ENCODE results near the gene CCR1.
A peak's percentile ranks its signal among the peaks of the same experiment; 100 is the strongest.

The CCR1 gene

DNA sequence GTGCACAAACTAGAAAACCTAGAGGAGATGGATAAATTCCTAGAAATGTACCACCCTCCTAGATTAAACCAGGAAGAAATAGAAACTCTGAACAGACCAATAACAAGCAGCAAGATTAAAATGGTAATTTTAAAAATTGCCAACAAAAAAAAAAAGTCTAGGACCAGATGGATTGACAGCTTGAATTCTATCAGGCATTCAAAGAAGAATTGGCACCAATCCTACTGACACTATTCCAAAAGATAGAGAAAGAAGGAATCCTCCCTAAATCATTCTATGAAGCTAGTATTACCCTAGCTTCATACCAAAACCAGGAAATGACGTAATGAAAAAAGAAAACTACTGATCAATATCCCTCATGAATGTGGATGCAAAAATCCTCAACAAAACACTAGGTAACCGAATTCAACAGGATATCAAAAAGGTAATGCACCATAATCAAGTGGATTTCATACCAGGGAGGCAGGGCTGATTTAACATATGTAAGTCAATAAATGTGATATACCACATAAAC is 10.1 kb upstream of the CCR1 start:
- H2BK12ac ChIP-seq (ENCODE audit: low read length) = no peak overlapping the region
- H3K4me1 ChIP-seq (ENCODE audit: control insufficient read depth in 1 of 2, insufficient read depth in 2 of 2, low read length in 2 of 2) = no peaks in the 10 kb centered on the region
- no peaks in the 10 kb centered on the region for H3K36me3 ChIP-seq (ENCODE audit: control insufficient read depth in 1 of 2, insufficient read depth in 2 of 2, low read length in 2 of 2)
- no CpG with 5 or more reads among the region's 2 CpGs for WGBS (ENCODE audit: extremely low coverage, insufficient coverage, insufficient read length)
- H3K14ac ChIP-seq (ENCODE audit: low read length) = no peak overlapping the region
- no peak overlapping the region for H3K18ac ChIP-seq (ENCODE audit: low read length)
- no peaks in the 10 kb centered on the region for H3K79me2 ChIP-seq (ENCODE audit: control insufficient read depth, insufficient read depth, low read length, poor library complexity)
- H4K12ac ChIP-seq (ENCODE audit: low read depth, low read length) = no peak overlapping the region
- H3K27me3 ChIP-seq (ENCODE audit: insufficient read depth, low read length) = no peaks in the 10 kb centered on the region
- no peak overlapping the region for H2BK120ac ChIP-seq (ENCODE audit: insufficient read depth, low read length, poor library complexity)
- no peak overlapping the region for H3K23ac ChIP-seq (ENCODE audit: low read length)
- H2BK5ac ChIP-seq (ENCODE audit: low read depth, low read length, poor library complexity) = no peak overlapping the region
- no peak overlapping the region for H3K4me3 ChIP-seq (ENCODE audit: low read depth, low read length)
- DNase-seq = no peak
- H3K27ac ChIP-seq (ENCODE audit: low read depth, low read length) = no peak overlapping the region
- H3K79me1 ChIP-seq (ENCODE audit: low read length) = no peaks in the 10 kb centered on the region
- H2AK5ac ChIP-seq (ENCODE audit: low read length) = no peak overlapping the region
- H3K4ac ChIP-seq (ENCODE audit: low read depth, low read length) = no peak overlapping the region
- no peak overlapping the region for H3K4me2 ChIP-seq (ENCODE audit: low read length)
- no peak overlapping the region for H3K9ac ChIP-seq (ENCODE audit: low read length)
- H4K91ac ChIP-seq (ENCODE audit: low read depth, low read length) = no peak overlapping the region
- no peak overlapping the region for H2AFZ ChIP-seq (ENCODE audit: insufficient read depth, low read length, poor library complexity)
- H3K9me3 ChIP-seq (ENCODE audit: insufficient read depth, low read depth, low read length) = peaks cover 1% of the 10 kb centered on the region
- H4K8ac ChIP-seq (ENCODE audit: low read depth, low read length) = no peak overlapping the region

DNA sequence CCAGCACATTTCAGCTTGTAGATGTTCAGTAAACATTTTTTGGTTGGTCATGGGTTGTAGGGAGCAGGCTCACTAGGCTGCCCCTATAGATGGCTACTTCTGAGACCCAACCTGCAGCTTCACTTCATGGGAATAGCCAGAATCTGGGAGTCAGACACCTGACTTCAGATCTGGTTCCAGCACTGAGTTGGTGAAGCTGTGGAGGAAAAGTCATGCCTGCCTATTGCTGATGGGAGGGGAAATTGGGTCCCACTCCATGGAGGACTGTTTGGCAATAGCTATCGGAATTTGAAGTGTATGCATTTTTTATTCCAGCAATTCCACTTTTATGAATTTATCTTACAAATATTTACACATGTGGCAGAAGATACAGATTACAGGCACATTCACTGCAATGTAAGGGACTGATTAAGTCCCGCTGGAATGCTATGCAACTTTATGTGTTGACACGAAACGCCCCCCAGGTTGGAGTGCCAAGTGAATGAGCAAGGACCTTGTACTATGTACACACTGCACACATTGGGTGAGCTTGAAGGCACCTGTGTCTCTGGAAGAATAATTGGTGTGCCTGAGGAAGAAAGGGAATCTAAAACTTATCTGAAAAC is 7.8 kb upstream of the CCR1 start:
- no peak overlapping the region for H2AFZ ChIP-seq (ENCODE audit: insufficient read depth, low read length, poor library complexity)
- H3K18ac ChIP-seq (ENCODE audit: low read length) = no peak overlapping the region
- H3K79me2 ChIP-seq (ENCODE audit: control insufficient read depth, insufficient read depth, low read length, poor library complexity) = no peaks in the 10 kb centered on the region
- H3K4me3 ChIP-seq (ENCODE audit: low read depth, low read length) = no peak overlapping the region
- H3K4me2 ChIP-seq (ENCODE audit: low read length) = no peak overlapping the region
- H4K91ac ChIP-seq (ENCODE audit: low read depth, low read length) = no peak overlapping the region
- H2BK5ac ChIP-seq (ENCODE audit: low read depth, low read length, poor library complexity) = no peak overlapping the region
- H2AK5ac ChIP-seq (ENCODE audit: low read length) = no peak overlapping the region
- no peak overlapping the region for H3K14ac ChIP-seq (ENCODE audit: low read length)
- H3K27ac ChIP-seq (ENCODE audit: low read depth, low read length) = no peak overlapping the region
- no peaks in the 10 kb centered on the region for H3K27me3 ChIP-seq (ENCODE audit: insufficient read depth, low read length)
- H2BK12ac ChIP-seq (ENCODE audit: low read length) = no peak overlapping the region
- H3K79me1 ChIP-seq (ENCODE audit: low read length) = no peaks in the 10 kb centered on the region
- no peak overlapping the region for H3K9ac ChIP-seq (ENCODE audit: low read length)
- no peaks in the 10 kb centered on the region for H3K4me1 ChIP-seq (ENCODE audit: control insufficient read depth in 1 of 2, insufficient read depth in 2 of 2, low read length in 2 of 2)
- DNase-seq = peak; percentile 74 to 75
- no peak overlapping the region for H3K23ac ChIP-seq (ENCODE audit: low read length)
- H4K12ac ChIP-seq (ENCODE audit: low read depth, low read length) = no peak overlapping the region
- H2BK120ac ChIP-seq (ENCODE audit: insufficient read depth, low read length, poor library complexity) = no peak overlapping the region
- H3K4ac ChIP-seq (ENCODE audit: low read depth, low read length) = no peak overlapping the region
- H3K36me3 ChIP-seq (ENCODE audit: control insufficient read depth in 1 of 2, insufficient read depth in 2 of 2, low read length in 2 of 2) = no peaks in the 10 kb centered on the region
- H3K9me3 ChIP-seq (ENCODE audit: insufficient read depth, low read depth, low read length) = no peaks in the 10 kb centered on the region
- no peak overlapping the region for H4K8ac ChIP-seq (ENCODE audit: low read depth, low read length)
- WGBS (ENCODE audit: extremely low coverage, insufficient coverage, insufficient read length) = no CpG with 5 or more reads among the region's 4 CpGs

DNA sequence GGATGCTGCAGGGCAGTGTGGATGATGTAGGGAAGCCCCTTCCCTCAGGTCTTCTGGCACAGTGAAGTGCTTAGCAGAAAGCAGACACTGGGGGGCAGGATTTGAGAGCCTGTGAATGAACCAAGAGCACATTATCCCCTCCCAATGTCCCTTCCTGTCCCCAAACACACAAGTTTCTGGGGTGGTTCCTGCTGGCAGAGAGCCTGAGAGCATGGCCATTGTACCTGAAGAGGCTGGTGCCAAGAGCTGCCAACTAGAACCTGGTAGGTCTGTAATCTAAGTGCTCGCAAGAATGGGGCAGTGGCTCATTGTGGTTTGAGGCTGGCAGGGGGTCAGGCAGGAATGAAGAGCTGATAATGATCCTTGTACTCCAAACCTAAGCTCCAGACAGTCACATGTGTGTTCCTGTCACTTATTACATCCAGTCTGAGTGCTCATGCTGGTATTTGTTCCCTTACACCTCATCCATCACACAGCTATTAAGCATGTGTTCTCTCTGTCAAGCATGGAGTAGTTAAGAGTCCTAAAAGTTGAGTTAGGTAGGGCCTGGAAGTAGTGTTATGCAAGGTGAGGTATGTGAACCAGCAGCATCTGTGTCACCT is 6.7 kb upstream of the CCR1 start:
- Histone ChIP-seq H3K14ac (ENCODE audit: low read length) (no peak overlapping the region), H2BK12ac (ENCODE audit: low read length) (no peak overlapping the region), H2AFZ (ENCODE audit: insufficient read depth, low read length, poor library complexity) (no peak overlapping the region), H2AK5ac (ENCODE audit: low read length) (no peak overlapping the region), H2BK120ac (ENCODE audit: insufficient read depth, low read length, poor library complexity) (no peak overlapping the region), H4K12ac (ENCODE audit: low read depth, low read length) (no peak overlapping the region), H3K4ac (ENCODE audit: low read depth, low read length) (no peak overlapping the region), H3K27me3 (ENCODE audit: insufficient read depth, low read length) (no peaks in the 10 kb centered on the region), H3K36me3 (ENCODE audit: control insufficient read depth in 1 of 2, insufficient read depth in 2 of 2, low read length in 2 of 2) (no peaks in the 10 kb centered on the region), H3K79me2 (ENCODE audit: control insufficient read depth, insufficient read depth, low read length, poor library complexity) (no peaks in the 10 kb centered on the region), H4K91ac (ENCODE audit: low read depth, low read length) (no peak overlapping the region), H3K18ac (ENCODE audit: low read length) (no peak overlapping the region), H3K9ac (ENCODE audit: low read length) (no peak overlapping the region), H3K23ac (ENCODE audit: low read length) (no peak overlapping the region), H3K27ac (ENCODE audit: low read depth, low read length) (no peak overlapping the region), H4K8ac (ENCODE audit: low read depth, low read length) (no peak overlapping the region), H3K9me3 (ENCODE audit: insufficient read depth, low read depth, low read length) (no peaks in the 10 kb centered on the region), H3K79me1 (ENCODE audit: low read length) (no peaks in the 10 kb centered on the region), H3K4me3 (ENCODE audit: low read depth, low read length) (no peak overlapping the region), H3K4me2 (ENCODE audit: low read length) (no peak overlapping the region), H2BK5ac (ENCODE audit: low read depth, low read length, poor library complexity) (no peak overlapping the region), H3K4me1 (ENCODE audit: control insufficient read depth in 1 of 2, insufficient read depth in 2 of 2, low read length in 2 of 2) (no peaks in the 10 kb centered on the region)
- DNase-seq = peak; percentile 33 to 52
- no CpG with 5 or more reads among the region's 1 CpG for WGBS (ENCODE audit: extremely low coverage, insufficient coverage, insufficient read length)

DNA sequence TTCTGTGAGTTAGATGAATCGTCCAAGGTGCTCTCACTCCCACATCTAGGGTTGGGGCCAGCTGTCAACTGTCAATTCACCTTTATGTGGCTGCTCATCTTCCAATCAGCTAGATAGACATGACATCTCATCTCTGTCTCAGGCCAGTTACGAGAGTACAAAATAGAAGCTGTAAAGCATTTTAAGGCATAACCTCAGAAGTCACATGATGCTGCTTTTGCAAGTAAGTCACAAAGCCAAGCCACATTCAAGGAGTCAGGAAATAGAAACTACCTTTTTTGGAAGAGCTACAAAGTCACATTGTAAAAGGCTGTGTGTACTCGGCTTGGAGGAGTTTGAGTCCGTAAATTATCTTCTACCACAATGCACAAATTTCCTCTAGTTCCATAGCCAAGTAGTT is 5.1 kb upstream of the CCR1 start:
- Histone ChIP-seq H3K79me1 (ENCODE audit: low read length) (no peaks in the 10 kb centered on the region), H3K4me3 (ENCODE audit: low read depth, low read length) (no peak overlapping the region), H3K36me3 (ENCODE audit: control insufficient read depth in 1 of 2, insufficient read depth in 2 of 2, low read length in 2 of 2) (no peaks in the 10 kb centered on the region), H3K9me3 (ENCODE audit: insufficient read depth, low read depth, low read length) (no peaks in the 10 kb centered on the region), H2BK120ac (ENCODE audit: insufficient read depth, low read length, poor library complexity) (no peak overlapping the region), H2AFZ (ENCODE audit: insufficient read depth, low read length, poor library complexity) (no peak overlapping the region), H3K4me1 (ENCODE audit: control insufficient read depth in 1 of 2, insufficient read depth in 2 of 2, low read length in 2 of 2) (no peaks in the 10 kb centered on the region), H4K8ac (ENCODE audit: low read depth, low read length) (no peak overlapping the region), H2AK5ac (ENCODE audit: low read length) (no peak overlapping the region), H3K9ac (ENCODE audit: low read length) (no peak overlapping the region), H3K79me2 (ENCODE audit: control insufficient read depth, insufficient read depth, low read length, poor library complexity) (no peaks in the 10 kb centered on the region), H3K4me2 (ENCODE audit: low read length) (no peak overlapping the region), H3K18ac (ENCODE audit: low read length) (no peak overlapping the region), H4K12ac (ENCODE audit: low read depth, low read length) (no peak overlapping the region), H3K23ac (ENCODE audit: low read length) (no peak overlapping the region), H4K91ac (ENCODE audit: low read depth, low read length) (no peak overlapping the region), H3K27me3 (ENCODE audit: insufficient read depth, low read length) (no peaks in the 10 kb centered on the region), H2BK12ac (ENCODE audit: low read length) (no peak overlapping the region), H2BK5ac (ENCODE audit: low read depth, low read length, poor library complexity) (no peak overlapping the region), H3K4ac (ENCODE audit: low read depth, low read length) (no peak overlapping the region), H3K27ac (ENCODE audit: low read depth, low read length) (no peak overlapping the region), H3K14ac (ENCODE audit: low read length) (no peak overlapping the region)
- WGBS (ENCODE audit: extremely low coverage, insufficient coverage, insufficient read length) = no CpG with 5 or more reads among the region's 4 CpGs
- no peak for DNase-seq

Measured in trophoblast cell (in vitro differentiated cells and primary cell).